Fibroblast of skin of left biceps (primary cell): Measurements from ENCODE around the gene VAV2.
"Not testable (repeated sequence)": the region's sequence is repeated elsewhere in the genome, so short reads cannot be mapped to it uniquely, and the experiment has no call there.

Source experiments
- DNase-seq, 2 experiments: peaks; one replicate each; pipeline ENCODE4 v3.0.0-alpha.2; 2013; ENCODE audit warnings: low read depth in 2 of 2

VAV2 gene

DNA sequence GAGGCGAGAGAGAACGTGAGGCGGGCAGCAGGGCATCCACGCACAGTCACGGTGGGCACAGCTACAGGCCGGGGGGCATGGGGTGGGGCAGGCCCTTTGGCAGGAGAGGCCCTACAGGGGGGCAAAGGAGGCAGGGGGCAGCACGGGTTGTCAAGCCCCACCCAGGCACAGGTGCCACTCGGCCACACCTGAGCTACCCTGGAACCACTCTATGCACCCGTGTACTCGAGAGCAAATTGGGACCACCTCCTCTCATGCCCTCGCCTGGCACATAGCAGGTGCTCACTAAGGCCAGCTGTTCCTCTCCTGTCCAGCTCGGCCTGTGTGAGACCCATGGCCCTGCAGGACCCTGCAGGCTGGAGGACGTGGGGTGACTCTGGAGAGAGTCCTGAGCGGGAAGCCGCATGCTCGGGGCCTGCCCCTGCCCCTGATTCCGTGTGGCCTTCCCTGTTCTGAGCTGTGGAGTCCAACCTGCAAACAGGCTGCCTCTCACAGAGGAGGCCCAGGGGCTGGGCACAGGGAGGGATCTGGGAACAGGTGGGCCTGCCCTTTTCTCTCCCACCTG lies 222.5 kb downstream of the VAV2 start:
- DNase-seq = no peak

DNA sequence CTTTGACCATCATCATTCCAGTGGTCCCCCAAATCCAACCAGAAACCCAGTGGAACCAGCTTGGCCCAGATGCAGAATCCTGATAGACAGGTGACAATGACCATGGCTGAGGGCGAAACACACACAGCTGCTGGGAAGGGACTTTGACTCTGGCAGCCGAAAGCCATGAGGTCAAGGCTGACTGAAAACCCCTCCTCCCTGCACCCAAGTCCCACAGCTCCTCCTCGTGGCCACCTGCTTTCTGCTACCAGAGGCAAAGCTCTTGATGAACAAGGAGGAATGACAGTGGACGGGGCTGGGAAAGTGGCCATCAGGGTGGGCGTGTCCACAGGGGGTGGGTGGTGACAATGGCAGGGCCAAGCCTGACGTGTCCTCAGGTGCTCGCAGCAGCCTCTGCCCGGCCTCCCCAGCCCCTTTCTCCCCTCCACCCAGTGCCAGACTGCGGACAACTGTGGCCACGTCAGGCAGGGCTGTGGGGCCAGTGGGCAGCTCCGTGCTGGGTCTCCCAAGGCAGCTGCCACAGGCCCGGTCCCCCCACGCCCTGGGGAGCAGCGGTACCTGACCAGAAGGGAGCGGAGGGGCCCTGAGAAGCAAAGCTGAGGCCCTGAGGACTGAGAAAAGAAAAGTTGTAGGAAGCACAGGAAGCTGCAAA lies 223.1 kb downstream of the VAV2 start:
- DNase-seq = no peak

DNA sequence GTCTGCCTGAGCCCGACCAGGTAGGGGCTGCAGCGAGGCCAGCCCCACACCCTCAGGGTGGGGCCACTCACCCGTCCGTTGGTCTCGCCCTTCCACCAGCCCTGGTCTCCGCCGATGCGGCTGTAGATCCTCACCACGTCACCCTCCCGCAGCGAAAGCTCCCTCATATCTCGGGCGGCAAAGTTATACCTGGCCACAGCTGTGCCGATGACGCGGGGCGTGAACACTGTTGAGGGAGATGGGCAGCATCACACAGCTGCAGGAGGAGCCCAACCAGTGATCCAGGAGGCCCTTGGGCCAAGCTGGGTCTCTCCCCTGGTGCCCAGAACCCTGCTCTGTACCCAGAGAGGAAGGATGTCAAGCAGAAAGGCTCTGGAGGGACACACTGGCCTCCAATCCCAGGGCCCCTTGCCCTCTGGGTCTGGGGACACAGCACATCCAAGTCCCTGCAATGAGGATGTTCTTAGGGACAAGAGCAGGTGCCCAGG lies 223.7 kb downstream of the VAV2 start:
- no peak for DNase-seq

DNA sequence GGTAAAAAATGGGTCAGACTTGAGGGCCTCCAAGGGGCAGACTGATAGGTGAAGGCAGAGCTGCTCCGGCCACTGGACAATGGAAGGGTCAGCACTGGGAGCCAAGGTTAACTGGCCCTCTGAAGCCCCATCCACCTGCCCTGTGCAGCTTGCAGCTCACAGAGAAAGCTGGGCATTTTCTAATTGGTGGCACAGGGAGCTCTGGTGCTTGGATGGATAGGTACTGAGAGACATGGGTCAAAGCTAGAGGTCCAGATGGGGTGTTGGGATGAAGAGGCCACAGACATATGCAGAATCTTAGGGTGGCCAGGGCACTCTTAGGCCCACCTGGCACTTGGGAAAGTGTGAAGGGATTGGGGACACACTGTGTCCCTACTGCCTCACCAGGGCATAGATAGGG lies 224.5 kb downstream of the VAV2 start:
- no peak for DNase-seq

DNA sequence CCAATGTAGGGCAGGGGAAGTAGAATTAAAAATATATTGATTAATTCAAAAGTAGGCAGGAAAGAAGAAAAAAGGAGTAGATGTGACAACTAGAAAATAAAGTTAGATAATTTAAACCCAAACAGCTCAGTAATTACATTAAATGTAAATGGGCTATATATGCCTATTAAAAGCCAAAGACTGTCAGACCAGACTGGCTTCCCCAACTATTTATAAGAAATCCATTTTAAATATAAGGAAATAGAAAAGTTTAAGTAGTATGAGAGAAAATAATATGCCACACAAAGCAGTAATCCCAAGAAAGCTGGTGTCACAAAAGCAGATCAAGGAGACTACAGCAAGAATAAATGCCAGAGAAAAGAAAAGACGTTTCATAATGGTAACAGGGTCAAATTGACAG lies 225.1 kb downstream of the VAV2 start:
- no peak for DNase-seq

DNA sequence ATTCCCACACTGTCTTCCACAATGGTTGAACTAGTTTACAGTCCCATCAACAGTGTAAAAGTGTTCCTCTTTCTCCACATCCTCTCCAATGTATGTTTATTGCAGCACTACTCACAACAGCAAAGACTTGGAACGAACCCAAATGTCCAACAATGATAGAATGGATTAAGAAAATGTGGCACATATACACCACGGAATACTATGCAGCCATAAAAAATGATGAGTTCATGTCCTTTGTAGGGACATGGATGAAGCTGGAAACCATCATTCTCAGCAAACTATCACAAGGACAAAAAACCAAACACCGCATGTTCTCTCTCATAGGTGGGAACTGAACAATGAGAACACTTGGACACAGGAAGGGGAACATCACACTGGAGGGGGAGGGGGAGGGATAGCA lies 225.9 kb downstream of the VAV2 start:
- DNase-seq = not testable (repeated sequence)

DNA sequence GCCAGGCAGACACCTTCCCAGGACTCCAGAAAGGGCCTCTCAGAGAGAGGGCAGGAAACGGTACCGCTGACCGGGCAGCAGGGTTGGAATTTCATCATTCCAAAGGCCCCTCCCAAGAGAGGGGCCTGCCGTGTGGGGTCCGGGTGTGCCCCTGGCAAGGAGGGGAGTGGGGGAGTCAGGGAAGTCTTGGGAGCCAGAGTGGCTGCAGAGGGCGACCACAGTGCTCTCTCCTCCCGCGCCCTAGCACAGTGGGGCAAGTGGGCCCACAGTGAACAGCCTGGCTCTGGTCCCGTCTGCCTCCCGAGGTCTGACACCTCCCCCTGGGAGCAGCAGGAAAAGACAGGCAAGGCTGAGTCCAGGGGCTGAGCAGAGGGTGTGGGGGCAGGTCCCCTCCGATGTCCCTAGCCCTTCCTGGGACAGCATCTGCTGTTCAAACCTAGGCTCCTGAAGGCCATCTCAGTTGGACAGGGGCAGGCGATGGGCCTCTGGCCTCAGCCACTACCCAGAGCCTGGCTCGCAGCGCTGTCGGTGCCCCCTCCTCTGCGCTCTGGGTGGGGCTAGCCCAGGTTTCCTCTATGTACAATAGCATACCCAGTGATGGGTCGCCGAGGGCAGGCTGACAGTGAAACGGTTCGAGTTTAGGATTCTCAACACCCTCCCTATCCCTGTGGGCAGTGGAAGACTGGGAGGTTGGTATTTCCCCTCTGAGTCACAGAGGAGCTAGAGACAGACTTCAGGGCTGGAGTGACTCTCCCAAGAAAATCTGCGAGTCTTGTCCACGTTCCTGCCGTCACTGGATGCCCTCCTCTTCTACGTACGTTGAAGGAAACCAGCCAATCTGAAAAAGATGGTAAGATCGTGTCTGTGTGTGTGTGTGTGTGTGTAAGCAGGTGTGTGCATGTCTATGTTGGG lies 228.6 kb downstream of the VAV2 start:
- DNase-seq = no peak

DNA sequence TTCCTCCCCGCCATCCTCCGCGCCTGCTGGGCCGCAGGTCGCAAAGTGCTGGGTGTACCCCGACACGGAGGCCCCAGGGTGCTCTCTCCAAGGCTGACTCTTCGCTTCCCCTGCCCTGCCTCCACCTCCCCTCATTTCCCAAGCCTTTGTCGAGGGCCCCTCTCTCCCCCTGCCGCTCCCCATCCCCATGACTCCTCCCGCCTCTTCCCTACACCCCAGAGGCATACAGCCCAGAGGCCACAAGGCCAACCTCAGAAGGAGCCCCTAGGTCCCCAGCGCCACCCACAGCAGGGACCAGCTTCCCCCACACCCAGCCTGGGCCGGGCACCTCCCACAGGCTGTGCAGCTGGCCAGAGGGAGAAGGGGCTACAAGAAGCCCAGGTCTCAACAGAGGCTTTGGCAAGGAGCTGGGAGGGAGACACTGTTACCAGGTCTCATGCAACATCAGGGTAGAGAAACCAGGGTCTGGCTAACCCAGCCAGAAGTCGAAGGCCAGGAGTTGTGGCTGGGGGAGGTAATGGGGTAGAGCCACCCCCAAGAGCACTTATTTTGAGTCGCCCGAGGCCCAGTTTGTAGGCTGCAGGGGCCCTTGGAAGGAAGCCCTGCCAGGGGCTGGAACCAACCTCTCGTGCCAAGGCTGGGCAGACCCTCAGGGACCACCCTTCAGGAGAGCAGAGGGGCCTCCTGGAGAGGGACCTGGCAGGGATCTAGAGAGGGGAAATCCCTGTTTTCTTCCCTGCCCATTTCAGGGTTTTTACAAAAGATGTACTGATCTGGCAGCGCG lies 229.4 kb downstream of the VAV2 start:
- DNase-seq = no peak

DNA sequence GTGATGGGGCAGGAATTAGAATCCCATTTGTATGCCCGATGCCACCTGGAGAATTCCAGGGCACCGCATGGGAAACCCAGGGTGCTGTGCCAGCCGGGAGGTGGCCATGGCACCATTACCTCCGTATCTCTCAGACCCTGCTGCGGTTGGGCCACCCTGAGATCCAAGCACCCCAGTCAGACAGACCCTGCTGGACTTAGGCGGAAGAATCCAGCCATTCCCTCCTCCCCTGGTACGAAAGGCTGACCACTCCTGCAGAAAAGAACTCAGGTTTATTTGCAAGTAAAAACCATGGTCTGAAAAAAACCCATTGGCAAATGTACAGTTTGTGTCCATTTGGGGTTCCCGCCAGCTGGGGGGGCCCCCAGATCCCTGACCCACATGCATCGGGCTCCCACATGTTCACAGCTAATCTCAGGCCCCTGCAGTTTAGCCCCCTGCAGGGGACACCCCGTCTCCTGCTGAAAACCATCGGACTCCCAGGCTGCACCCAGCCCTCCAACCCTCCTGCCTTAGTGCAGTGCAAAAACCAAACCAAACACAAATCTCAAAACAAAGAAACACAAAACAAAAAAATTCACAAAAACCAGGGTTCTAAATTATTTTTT lies 230.4 kb downstream of the VAV2 start:
- DNase-seq = no peak

DNA sequence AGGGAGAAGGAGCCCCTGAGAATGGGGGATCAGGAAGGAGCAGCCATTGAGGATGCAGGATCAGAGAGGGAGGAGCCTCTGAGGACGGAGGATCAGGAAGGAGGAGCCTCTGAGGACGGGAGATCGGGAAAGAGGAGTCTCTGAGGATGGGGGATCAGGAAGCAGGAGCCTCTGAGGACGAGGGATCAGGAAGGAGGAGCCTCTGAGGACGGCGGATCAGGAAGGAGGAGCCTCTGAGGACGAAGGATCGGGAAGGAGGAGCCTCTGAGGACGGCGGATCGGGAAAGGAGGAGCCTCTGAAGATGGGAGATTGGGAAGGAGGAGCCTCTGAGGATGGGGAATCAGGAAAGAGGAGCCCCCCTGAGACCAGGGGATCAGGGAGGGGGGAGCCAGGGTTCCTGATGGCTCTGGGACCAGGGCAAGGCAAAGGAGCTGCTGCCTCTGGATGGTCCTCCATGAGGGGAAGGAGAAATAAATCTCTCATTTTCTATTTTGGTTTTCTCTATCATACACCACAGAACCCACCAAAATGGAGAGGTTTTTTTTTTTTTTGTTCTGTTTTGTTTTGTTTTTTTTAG lies 231.3 kb downstream of the VAV2 start:
- no peak for DNase-seq

DNA sequence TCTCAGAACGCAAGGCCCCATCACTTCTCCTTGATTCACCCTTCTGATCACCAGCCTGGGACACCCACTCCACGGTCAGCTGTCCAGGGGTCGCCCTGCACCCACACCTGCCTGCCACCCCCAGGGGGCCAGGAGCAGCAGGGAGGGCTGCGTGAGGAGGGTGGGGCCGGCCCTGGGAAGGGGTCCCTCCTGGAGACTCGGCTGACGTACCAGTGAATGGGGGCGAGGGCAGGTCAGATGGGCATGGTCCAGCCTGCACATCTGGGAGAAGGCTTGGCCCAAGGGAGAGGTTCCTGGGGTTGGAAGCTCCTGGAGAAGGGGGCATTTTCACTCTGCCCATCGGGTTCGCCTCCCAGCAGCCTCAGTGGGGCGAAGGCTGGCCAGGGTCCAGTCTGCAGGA lies 232.2 kb downstream of the VAV2 start:
- DNase-seq = no peak

DNA sequence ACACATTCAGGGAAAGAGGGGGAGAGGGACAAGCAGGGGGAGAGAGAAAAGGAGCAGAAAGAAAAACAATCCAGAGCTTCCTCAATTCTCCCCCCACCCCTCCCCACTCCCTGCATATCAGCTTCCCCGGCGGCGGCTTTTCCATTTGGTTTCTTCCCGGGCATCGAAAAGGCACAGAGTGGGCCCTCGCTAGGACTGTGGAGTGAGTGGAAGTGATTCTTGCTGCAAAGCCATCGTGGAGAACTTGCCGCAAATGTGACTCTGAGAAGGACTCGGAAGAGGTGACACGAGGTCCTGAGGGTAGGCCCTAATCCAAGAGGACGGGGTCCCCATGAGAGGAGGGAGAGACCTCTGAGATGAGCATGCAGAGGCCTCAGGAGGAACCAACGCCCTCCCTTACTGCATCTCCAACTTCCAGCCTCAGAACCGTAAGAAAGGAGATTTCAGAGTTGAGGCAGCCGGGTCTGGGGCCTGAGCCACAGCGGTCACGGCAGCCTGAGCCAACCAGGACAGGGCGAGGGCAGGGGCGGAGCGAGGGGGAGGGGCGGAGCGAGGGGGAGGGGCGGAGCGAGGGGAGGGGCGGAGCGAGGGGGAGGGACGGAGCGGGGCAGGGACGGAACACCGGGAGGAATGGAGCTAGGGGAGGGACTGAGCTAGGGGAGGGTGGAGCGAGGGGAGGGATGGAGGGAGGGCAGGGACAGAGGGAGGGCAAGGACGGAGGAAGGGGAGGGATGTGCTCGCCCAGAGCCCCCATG lies 232.8 kb downstream of the VAV2 start:
- no peak for DNase-seq

DNA sequence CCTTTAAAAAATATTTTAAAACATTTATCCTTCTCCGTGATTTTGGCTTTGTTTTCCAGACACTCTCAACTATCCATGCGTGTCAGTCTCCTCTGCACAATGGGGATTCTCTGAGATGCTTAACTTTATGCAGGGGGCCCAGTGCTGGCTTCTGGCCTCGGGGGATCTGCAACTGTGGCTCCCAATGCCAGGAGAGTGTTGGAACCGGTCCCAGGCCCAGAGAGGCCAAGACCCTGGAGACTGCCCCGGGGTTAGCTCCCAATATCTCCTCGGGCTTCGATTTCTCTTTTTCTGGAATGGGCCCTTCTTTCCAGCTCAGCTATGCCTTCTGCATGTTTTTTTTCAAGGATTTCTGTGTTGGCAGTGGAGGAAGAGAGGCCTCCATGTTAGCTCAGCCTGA lies 233.9 kb downstream of the VAV2 start:
- no peak for DNase-seq

DNA sequence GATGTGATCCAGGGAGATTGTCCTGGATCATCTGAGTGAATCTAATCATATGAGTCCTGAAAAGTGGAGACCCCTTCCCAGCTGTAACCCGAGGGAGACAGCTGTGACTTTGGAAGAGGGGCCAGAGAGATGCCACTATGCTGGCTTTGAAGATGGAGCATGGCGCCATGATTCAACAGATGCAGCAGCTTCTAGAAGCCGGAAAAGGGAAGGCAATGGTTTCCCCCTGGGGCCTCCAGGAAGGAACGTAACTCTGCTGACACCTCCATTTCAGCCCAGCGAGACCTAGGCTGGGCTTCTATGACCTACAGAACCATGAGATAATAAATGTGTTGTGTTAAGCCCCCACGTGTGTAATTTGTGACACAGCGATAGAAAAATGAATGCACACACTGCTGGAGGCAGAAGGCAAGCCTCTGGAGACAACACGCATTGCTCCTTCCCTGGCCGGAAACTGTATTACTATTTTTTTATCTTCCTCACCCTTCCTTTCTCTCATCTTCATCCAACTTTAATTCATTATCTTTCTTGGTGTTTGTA lies 237.4 kb downstream of the VAV2 start:
- DNase-seq = no peak

DNA sequence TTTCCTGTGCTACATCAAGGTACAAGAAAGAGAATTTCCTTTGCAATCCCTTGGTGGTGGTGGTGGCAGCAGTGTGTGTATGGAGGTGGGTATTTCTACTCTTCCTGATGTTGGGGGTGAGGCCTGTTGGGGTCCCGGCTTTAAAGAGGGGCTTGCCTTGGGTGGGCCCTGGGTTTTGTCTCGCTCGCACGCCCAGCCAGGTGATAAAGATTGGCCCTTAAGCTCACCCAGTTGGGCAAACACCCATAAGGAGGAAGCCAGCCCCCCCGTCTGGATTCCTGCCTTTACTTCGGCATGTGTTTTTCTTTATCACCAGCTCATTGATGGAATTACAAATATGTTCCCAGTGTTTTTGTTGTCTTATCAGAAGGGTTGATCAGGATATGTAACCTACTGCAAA lies 237.9 kb downstream of the VAV2 start:
- no peak for DNase-seq

DNA sequence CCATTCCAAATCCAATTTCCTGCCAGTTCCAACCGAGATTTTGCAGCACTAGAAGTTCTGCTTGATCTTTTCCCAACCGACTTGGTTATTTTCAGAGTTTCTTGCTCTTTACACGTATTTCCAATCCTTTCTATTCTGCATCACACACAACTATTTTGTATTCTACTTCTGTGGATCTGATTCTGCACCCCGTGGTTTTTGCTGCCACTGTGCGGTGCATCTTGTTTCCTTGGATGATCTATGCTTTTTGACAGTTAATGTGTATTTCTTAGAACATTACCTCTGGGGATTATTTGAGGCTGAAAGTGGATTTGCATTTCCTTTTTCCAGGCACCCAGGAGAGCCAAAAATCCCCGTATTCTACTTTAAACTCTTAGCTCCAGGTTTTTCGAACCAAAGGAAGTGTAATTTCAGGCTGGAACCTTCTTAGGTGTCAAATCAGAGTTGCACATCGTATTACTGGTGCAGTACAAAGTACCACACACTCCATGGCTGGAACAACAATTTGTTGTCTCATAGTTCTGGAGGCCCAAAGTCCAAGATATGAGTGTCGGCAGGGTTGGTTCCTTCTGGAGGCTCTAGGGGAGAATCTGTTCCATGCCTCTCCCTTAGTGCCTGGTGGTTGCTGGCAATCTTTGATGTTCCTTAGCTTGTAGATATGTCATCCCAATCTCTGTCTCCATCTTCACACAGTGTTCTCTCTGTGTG lies 239.2 kb downstream of the VAV2 start:
- DNase-seq = no peak

DNA sequence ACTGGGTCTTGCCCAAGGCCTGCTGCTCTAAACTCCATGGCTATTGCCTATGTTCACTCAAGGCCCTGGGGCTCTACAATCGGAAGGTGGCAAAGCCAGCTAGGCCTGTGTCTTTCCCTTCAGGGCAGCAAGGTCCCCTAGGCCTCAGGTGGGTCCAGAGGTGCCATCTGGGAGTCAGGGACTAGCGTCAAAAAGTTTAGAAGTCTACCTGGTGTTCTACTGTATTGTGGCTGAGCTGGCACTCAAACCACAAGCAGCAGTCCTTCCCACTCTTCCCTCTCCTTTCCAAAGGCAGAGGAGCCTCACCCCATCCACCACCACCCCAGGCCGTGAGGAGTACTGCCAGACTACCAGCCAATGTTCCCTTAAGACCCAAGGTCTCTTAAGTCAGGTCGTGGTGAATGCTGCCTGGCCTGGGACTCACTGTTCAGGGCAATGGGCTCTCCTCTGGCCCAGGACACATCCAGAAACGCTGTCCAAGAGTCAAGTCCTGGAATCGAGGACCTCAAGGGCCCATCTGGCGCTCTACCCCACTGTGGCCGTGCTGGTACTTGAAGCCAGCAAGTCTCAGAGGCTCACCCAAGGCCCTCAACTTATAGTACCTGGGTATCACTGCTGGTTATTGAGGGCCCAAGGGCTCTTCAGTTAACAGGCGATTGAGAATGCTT lies 241.0 kb downstream of the VAV2 start:
- DNase-seq = no peak

DNA sequence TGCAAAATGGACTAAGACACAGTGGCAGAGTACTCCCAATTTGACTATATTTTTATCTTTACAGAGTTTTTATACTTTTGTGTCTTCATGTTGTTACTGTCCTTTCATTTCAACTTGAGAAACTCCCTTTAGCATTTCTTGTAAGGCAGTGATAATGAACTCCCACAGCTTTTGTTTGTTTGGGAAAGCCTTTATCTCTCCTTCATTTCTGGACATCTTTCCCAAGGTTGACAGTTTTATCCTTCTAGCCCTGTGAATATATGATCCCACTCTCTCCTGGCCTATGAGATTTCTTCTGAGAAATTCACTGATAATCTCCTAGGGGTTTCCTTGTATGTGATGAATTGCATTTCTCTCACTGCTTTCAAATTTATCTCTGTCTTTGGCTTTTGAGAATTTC lies 244.8 kb downstream of the VAV2 start:
- no peak for DNase-seq

DNA sequence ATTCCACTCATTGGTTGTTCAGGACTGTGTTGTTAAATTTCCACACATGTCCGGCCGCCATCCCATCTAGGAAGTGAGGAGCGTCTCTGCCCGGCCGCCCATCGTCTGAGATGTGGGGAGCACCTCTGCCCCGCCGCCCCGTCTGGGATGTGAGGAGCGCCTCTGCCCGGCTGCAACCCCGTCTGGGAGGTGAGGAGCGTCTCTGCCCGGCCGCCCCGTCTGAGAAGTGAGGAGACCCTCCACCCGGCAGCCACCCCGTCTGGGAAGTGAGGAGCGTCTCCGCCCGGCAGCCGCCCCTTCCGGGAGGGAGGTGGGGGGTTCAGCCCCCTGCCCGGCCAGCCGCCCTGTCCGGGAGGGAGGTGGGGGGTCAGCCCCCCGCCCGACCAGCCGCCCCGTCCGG lies 247.6 kb downstream of the VAV2 start:
- DNase-seq = not testable (repeated sequence)
